Nephron (organoid): ENCODE results near the gene CMC4.
A peak's percentile ranks its signal among the peaks of the same experiment; 100 is the strongest.

Experiments
- H3K27ac Mint-ChIP-seq, 3 experiments: 2 replicates each; pipeline ENCODE4 v1.8.0; 2020; ENCODE audit warnings: mixed read lengths in 3 of 3, mild to moderate bottlenecking in 2 of 3, moderate library complexity in 1 of 3
- H3K27me3 Mint-ChIP-seq: 2 replicates; pipeline ENCODE4 v1.8.0; 2021; ENCODE audit warnings: low read depth, mild to moderate bottlenecking, moderate library complexity, mixed read lengths
- H3K36me3 Mint-ChIP-seq: 2 replicates; pipeline ENCODE4 v1.8.0; 2020; ENCODE audit warnings: low read depth, mixed read lengths
- H3K4me1 Mint-ChIP-seq: 2 replicates; pipeline ENCODE4 v1.8.0; 2020; ENCODE audit warnings: mixed read lengths
- H3K4me3 Mint-ChIP-seq, 3 experiments: 2 replicates each; pipeline ENCODE4 v1.8.0; 2020; ENCODE audit warnings: mild to moderate bottlenecking in 3 of 3, mixed read lengths in 3 of 3, moderate library complexity in 2 of 3
- H3K9me3 Mint-ChIP-seq: 2 replicates; pipeline ENCODE4 v1.8.0; 2020; ENCODE audit warnings: mixed read lengths
- CTCF ChIP-seq, 3 experiments: fragments of 200-600 bp; sonication (generic); IDR thresholded peaks; one replicate each; pipeline ENCODE4 v1.5.0; 2021; ENCODE audit warnings: antibody characterized with exemption in 3 of 3; ENCODE audit not compliant: unreplicated experiment in 3 of 3

The CMC4 gene

GRCh38 chrX:155056877-155057792 lies 13.8 kb downstream of the CMC4 start:
- Mint-ChIP-seq H3K4me3 (no peak overlapping the region), H3K27ac (peak overlapping the region in 1 of 3 experiments; percentile 60), H3K9me3 (no peaks in the 10 kb centered on the region), H3K27me3 (no peaks in the 10 kb centered on the region), H3K4me1 (peaks cover 5% of the 10 kb centered on the region), H3K36me3 (peaks cover 11% of the 10 kb centered on the region)
- TF ChIP-seq CTCF (IDR thresholded peaks at IDR 0.05; ENCODE audit: unreplicated experiment in 3 of 3), result peak; percentile 64 to 77 (median 65)

- H3K27ac Mint-ChIP-seq, result no peak overlapping the region
- no peaks in the 10 kb centered on the region for H3K27me3 Mint-ChIP-seq
- H3K4me1 Mint-ChIP-seq, result peaks cover 5% of the 10 kb centered on the region
- no peak for TF ChIP-seq CTCF (IDR thresholded peaks at IDR 0.05; ENCODE audit: unreplicated experiment in 3 of 3)
- H3K9me3 Mint-ChIP-seq, result no peaks in the 10 kb centered on the region
- no peak overlapping the region for H3K4me3 Mint-ChIP-seq
- peaks cover 12% of the 10 kb centered on the region for H3K36me3 Mint-ChIP-seq
Observed at GRCh38 chrX:155056471-155056870, 14.5 kb downstream of the CMC4 start.

- Mint-ChIP-seq H3K27me3 (no peaks in the 10 kb centered on the region), H3K4me1 (peaks cover 5% of the 10 kb centered on the region), H3K36me3 (peaks cover 14% of the 10 kb centered on the region), H3K9me3 (no peaks in the 10 kb centered on the region), H3K27ac (no peak overlapping the region), H3K4me3 (no peak overlapping the region)
- TF ChIP-seq CTCF (IDR thresholded peaks at IDR 0.05; ENCODE audit: unreplicated experiment in 3 of 3), result no peak
Observed at GRCh38 chrX:155055494-155055893, 15.4 kb downstream of the CMC4 start.

GRCh38 chrX:155054255-155054654 lies 16.7 kb downstream of the CMC4 start:
- Mint-ChIP-seq H3K4me1 (peaks cover 5% of the 10 kb centered on the region), H3K4me3 (no peak overlapping the region), H3K27me3 (no peaks in the 10 kb centered on the region), H3K9me3 (no peaks in the 10 kb centered on the region), H3K27ac (no peak overlapping the region), H3K36me3 (peaks cover 14% of the 10 kb centered on the region)
- TF ChIP-seq CTCF (IDR thresholded peaks at IDR 0.05; ENCODE audit: unreplicated experiment in 3 of 3), result no peak

GRCh38 chrX:155053656-155054055 lies 17.3 kb downstream of the CMC4 start:
- no peaks in the 10 kb centered on the region for H3K9me3 Mint-ChIP-seq
- H3K27ac Mint-ChIP-seq, result peak overlapping the region in 1 of 3 experiments; percentile 38
- no peak overlapping the region for H3K4me3 Mint-ChIP-seq
- no peaks in the 10 kb centered on the region for H3K27me3 Mint-ChIP-seq
- TF ChIP-seq CTCF (IDR thresholded peaks at IDR 0.05; ENCODE audit: unreplicated experiment in 3 of 3), result no peak
- H3K4me1 Mint-ChIP-seq, result peaks cover 9% of the 10 kb centered on the region
- H3K36me3 Mint-ChIP-seq, result peaks cover 14% of the 10 kb centered on the region
